Glutamatergic neuron (in vitro differentiated cells): Measurements from ENCODE around the gene COX7B2. TPM values are rescaled to one million over a fixed set of nuclear protein-coding genes. Genes with fewer than 3 reads are reported as not detected.

ENCODE experiments used
- DNase-seq: peaks from one replicate; pipeline ENCODE4 v3.0.0; 2022
- H3K27ac Mint-ChIP-seq: one replicate; pipeline ENCODE4 v1.8.0; 2020; ENCODE audit warnings: mild to moderate bottlenecking, mixed read lengths, inconsistent platforms; ENCODE audit not compliant: unreplicated experiment
- H3K27me3 Mint-ChIP-seq: one replicate; pipeline ENCODE4 v1.8.0; 2020; ENCODE audit warnings: mild to moderate bottlenecking, moderate library complexity, mixed read lengths, inconsistent platforms; ENCODE audit not compliant: unreplicated experiment
- H3K36me3 Mint-ChIP-seq: one replicate; pipeline ENCODE4 v1.8.0; 2020; ENCODE audit warnings: mild to moderate bottlenecking, mixed read lengths, inconsistent platforms; ENCODE audit not compliant: unreplicated experiment
- H3K4me1 Mint-ChIP-seq: one replicate; pipeline ENCODE4 v1.8.0; 2020; ENCODE audit warnings: mild to moderate bottlenecking, low read depth, mixed read lengths, inconsistent platforms; ENCODE audit not compliant: unreplicated experiment
- H3K4me3 Mint-ChIP-seq: one replicate; pipeline ENCODE4 v1.8.0; 2020; ENCODE audit warnings: mild to moderate bottlenecking, mixed read lengths, inconsistent platforms; ENCODE audit not compliant: unreplicated experiment
- H3K9me3 Mint-ChIP-seq: one replicate; pipeline ENCODE4 v1.8.0; 2020; ENCODE audit warnings: mild to moderate bottlenecking, moderate library complexity, mixed read lengths, inconsistent platforms; ENCODE audit not compliant: unreplicated experiment
- total RNA-seq: library from RNA; stranded (reverse); fragmentation: NEBNext Ultra II Directional; extraction: Animal tissue kit (Norgen Biotek cat#: 25700); gene quantifications from one replicate; pipeline ENCODE4 v1.2.1, GENCODE V29; 2021; ENCODE audit not compliant: unreplicated experiment
- TF ChIP-seq, protein P1 (sequence below): fragments of 200-600 bp; sonication (generic); IDR thresholded peaks from one replicate; pipeline ENCODE4 v1.5.0; 2021; ENCODE audit not compliant: partially characterized antibody, unreplicated experiment

The COX7B2 gene
- total RNA-seq, 1 donor from 2014 or later: not detected

DNA sequence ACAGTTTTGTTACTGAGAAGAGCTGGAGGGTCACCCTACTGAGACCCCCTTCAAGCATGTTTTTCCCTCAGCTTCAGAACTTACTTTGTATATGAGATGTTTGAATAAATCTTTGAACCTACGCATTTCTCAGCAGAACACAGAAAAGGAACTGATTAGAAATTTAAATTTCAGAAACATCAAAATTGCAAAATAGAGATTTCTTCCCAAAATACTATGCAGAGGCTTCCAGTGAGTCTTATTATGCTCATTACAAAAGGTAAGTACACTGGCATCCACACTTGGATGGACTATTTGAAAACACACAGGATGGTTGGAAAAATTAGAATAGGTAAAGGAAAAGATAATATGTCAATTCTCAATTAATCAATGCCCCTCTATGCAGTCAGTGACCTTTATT, 91.2 kb downstream of the COX7B2 start:
- Mint-ChIP-seq H3K4me1 (no peaks in the 10 kb centered on the region), H3K9me3 (no peaks in the 10 kb centered on the region), H3K27ac (no peak overlapping the region), H3K4me3 (no peak overlapping the region), H3K27me3 (no peaks in the 10 kb centered on the region), H3K36me3 (no peaks in the 10 kb centered on the region)
- no peak for DNase-seq
- TF ChIP-seq, protein P1, sequence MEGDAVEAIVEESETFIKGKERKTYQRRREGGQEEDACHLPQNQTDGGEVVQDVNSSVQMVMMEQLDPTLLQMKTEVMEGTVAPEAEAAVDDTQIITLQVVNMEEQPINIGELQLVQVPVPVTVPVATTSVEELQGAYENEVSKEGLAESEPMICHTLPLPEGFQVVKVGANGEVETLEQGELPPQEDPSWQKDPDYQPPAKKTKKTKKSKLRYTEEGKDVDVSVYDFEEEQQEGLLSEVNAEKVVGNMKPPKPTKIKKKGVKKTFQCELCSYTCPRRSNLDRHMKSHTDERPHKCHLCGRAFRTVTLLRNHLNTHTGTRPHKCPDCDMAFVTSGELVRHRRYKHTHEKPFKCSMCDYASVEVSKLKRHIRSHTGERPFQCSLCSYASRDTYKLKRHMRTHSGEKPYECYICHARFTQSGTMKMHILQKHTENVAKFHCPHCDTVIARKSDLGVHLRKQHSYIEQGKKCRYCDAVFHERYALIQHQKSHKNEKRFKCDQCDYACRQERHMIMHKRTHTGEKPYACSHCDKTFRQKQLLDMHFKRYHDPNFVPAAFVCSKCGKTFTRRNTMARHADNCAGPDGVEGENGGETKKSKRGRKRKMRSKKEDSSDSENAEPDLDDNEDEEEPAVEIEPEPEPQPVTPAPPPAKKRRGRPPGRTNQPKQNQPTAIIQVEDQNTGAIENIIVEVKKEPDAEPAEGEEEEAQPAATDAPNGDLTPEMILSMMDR: no peak

- H3K36me3 Mint-ChIP-seq: no peaks in the 10 kb centered on the region
- DNase-seq: no peak
- H3K27ac Mint-ChIP-seq: no peak overlapping the region
- no peaks in the 10 kb centered on the region for H3K4me1 Mint-ChIP-seq
- H3K4me3 Mint-ChIP-seq: no peak overlapping the region
- TF ChIP-seq, protein P1: no peak
- H3K27me3 Mint-ChIP-seq: no peaks in the 10 kb centered on the region
- no peaks in the 10 kb centered on the region for H3K9me3 Mint-ChIP-seq
Measured at GRCh38 chr4:46804781-46805413, 104.1 kb downstream of the COX7B2 start.

GRCh38 chr4:46793036-46793435, 116.0 kb downstream of the COX7B2 start:
- Mint-ChIP-seq H3K9me3 (peaks cover 2% of the 10 kb centered on the region), H3K4me1 (no peaks in the 10 kb centered on the region), H3K27me3 (no peaks in the 10 kb centered on the region), H3K36me3 (no peaks in the 10 kb centered on the region), H3K27ac (no peak overlapping the region), H3K4me3 (no peak overlapping the region)
- TF ChIP-seq, protein P1: no peak
- no peak for DNase-seq

DNA sequence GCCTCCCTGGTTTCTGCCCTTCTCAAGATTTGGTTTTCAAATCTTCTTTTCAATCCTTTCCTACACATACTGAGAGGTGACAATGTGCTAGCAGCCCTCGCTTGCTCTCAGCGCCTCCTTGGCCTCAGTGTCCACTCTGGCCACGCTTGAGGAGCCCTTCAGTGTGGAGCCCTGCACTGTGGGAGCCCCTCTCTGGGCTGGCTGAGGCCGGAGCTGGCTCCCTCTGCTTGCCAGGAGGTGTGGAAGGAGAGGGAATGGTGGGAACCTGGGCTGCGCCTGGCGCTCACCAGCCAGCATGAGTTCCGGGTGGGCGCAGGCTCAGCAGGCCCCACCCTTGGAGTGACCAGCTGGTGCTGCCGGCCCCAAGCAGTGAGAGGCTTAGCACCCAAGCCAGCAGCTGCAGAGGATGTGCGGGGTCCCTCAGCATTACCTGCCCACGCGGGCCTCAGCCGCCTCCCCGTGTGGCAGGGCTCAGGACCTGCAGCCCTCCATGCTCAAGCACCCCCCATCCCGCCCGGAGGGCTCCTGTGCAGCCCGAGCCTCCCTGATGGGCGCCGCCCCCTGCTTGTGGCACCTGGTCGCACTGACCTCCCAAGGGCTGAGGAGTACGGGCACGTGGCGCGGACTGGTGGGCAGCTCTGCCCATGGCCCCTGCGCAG, 127.5 kb downstream of the COX7B2 start:
- TF ChIP-seq, protein P1: no peak
- H3K27ac Mint-ChIP-seq: no peak overlapping the region
- no peak for DNase-seq
- no peaks in the 10 kb centered on the region for H3K9me3 Mint-ChIP-seq
- no peaks in the 10 kb centered on the region for H3K27me3 Mint-ChIP-seq
- no peaks in the 10 kb centered on the region for H3K36me3 Mint-ChIP-seq
- no peak overlapping the region for H3K4me3 Mint-ChIP-seq
- H3K4me1 Mint-ChIP-seq: no peaks in the 10 kb centered on the region

DNA sequence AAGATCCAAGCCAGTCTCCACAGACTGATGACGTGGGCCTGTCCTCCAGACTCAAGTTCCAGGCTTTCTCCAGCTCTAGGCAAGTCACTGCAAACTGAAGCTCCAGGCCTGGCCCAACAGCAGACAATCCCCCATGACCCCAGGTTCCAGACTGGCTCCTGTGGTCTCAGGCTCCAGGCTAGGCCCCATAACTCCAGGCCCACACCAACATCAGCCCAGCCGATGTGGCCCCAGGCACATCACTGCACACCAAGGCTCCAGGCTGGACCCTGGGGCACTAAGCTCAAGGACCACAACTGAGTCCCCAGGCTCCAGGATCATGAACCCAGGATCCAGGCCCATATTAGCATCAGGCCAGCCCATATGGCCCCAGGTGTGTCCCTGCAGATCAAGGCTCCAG, 143.6 kb downstream of the COX7B2 start:
- H3K4me1 Mint-ChIP-seq: no peaks in the 10 kb centered on the region
- H3K9me3 Mint-ChIP-seq: no peaks in the 10 kb centered on the region
- TF ChIP-seq, protein P1: no peak
- DNase-seq: no peak
- H3K4me3 Mint-ChIP-seq: no peak overlapping the region
- H3K27me3 Mint-ChIP-seq: no peaks in the 10 kb centered on the region
- H3K36me3 Mint-ChIP-seq: no peaks in the 10 kb centered on the region
- H3K27ac Mint-ChIP-seq: no peak overlapping the region
